GM12874 (cell line): ENCODE measurements around the gene MSS51.

Experiments used
- TF ChIP-seq, protein P1 (sequence below): IDR thresholded peaks from 2 replicates; pipeline ENCODE4 v1.5.1; 2011; ENCODE audit warnings: low read depth, mild to moderate bottlenecking, control low read depth, low read length, moderate library complexity; ENCODE audit not compliant: insufficient read depth

The MSS51 gene

DNA sequence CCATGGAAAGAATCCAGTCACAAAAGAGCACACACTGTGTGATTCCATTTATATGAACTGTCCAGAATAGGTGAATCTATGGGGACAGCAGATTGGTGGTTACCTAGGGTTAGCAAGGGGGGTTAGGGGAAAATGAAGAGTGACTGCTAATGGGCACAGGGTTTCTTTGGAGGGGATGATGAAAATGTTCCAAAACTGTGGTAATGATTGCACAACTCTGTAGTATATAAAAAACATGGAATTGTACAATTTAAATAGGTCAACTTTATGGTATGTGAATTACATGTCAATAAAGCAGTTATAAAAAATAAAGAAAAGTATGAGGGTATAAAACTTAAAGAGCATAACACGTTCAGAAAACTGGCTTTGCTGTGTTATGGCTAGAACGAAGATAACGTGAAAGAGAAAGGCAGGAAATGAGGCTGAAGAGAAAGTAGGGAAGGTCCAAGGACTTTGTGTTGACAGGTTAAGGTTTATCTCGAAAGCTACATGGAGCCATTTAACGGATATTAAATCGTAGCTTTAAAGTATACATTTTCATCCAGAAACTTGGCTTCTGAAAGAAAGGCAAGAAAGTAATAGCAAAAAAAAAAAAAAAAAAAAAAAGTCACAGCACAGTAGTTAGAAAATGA is 26.4 kb upstream of the MSS51 start:
- TF ChIP-seq, protein P1, sequence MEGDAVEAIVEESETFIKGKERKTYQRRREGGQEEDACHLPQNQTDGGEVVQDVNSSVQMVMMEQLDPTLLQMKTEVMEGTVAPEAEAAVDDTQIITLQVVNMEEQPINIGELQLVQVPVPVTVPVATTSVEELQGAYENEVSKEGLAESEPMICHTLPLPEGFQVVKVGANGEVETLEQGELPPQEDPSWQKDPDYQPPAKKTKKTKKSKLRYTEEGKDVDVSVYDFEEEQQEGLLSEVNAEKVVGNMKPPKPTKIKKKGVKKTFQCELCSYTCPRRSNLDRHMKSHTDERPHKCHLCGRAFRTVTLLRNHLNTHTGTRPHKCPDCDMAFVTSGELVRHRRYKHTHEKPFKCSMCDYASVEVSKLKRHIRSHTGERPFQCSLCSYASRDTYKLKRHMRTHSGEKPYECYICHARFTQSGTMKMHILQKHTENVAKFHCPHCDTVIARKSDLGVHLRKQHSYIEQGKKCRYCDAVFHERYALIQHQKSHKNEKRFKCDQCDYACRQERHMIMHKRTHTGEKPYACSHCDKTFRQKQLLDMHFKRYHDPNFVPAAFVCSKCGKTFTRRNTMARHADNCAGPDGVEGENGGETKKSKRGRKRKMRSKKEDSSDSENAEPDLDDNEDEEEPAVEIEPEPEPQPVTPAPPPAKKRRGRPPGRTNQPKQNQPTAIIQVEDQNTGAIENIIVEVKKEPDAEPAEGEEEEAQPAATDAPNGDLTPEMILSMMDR = no peak

DNA sequence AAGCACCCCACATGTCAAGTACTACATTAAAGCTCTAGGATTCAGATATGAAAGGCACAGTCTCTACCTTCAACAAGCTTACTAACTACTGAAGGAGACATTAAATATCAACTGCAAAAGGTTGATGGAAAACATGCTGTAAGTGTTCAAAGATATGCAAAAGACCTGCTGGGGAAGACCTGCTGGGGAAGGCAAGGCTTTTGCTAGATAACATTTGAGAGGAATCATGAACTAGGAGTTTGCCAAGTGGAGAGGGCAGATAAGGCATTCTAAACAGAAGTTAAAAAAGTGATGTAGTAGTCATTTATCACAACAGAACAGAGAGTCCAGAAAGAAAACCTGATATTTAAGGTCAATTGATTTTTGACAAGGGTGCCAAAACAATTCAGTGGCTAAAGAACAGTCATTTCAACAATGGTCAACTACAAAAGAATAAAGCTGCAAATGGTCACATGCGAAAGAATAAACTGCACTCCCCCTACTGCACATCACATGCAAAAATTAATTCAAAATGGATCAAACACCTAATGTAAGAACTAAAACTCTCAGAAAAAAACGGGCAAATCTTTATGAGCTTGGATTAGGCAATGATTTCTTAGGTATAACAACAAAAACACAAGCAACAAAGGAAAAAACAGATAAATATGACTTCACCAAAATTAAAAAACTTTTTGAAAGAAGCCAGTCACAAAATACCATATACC is 23.0 kb upstream of the MSS51 start:
- TF ChIP-seq, protein P1 = no peak

DNA sequence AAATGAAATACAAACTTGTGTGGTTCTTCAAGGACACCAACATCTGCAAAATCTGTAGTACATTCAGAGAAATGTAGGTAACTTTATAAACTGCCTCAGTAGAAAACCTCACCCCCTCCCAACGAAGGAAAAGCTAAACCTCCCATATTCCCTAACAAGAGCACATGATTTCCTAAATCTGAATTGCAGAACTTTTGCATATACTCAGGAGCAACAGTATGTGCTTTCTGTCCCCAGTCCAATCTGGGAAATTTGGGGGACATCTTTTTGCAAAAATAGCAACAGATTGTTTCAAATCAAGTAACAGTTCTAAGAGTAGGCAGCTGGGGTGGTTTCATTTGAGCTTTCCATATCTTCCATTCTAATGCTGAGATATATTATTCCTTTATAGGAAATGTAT is 15.8 kb upstream of the MSS51 start:
- TF ChIP-seq, protein P1 = no peak

DNA sequence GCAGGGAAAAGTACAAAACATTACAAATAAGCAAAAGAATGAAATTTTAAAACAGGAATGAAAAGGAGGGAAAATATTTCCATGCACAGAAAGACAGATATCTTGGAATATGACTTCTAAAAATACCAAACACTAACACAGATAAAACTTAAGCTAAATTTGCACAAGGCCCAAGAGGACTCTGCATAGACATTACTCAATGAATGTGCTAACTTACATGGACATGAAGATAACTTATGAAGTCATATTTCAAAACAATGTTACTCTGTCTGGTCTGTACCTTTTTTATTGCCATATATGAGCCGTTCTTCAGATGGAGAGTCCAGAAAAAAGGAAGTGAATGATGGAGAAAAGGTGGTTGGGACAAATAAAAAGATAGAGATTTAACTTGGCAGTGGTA is 15.0 kb upstream of the MSS51 start:
- TF ChIP-seq, protein P1 = no peak

DNA sequence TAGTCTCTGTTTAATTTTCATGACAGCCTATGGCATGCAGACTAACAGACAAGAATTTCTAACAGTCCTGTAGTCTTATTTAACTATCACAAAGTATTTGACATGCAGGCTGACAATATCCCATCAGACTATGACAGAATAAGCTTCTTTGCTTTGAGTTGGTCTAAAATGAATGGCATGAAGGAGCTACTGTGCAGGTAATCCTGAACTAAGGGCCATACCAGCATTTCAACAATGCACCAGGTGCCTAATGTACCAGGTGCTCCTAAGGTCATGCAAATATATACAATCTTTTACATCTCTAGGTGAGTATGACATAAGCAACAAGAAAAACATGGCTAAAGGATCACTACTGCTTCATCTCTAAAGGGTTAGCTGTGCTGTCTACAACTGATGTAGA is 13.6 kb upstream of the MSS51 start:
- TF ChIP-seq, protein P1 = no peak

DNA sequence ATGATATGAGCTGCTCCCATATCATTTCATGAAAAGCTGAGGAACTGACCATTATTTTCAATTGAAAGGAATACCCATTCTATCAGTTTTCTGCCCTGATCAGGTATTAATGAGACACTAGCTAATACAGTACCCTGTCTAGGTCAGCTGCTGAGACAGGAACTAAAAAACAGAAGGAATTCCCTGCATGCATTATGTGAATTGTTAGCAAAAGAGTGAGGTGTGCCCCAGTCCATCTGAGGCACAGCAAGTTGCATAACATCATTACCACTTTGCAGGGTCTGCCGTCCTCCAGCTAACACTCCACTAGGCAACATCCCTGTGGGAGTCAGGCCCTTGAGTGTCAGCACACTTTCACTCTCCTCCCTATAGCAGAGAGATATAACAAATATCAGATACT is 11.1 kb upstream of the MSS51 start:
- TF ChIP-seq, protein P1 = no peak

DNA sequence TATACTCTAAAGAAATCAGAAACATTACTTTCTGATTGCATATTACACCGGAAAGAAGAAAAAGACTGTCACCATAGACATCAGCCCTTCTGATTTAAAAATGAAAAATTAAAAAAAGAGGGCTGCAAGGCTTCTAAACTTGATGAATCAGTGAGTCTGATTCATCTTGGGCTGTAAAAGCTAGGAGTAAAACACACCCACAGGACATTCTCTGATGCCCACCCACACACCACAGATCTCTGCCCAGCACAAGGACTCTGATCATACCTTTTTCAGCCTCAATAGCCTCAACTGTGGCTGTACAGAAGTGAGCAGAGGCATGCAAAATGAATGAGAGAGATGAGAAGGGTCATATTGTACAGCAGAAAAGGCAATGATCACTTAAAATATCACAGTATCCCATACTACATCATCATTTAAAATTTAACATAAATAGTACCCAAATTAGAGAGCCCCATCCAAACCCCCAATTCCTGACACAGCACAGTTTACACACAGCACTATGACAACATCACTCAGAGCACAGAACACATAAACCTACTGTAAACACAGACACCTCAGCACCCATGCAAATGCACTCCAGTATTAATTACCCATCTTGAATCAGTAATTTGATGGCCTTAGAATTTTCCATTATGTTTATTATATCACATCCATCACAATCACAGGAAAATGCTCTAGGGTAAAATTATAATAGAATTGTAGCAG is 6.4 kb upstream of the MSS51 start:
- TF ChIP-seq, protein P1 = no peak
